Smooth muscle cell (in vitro differentiated cells): ENCODE measurements around the gene FCSK. TPM values are rescaled to one million over a fixed set of nuclear protein-coding genes. Genes with fewer than 3 reads are reported as not detected.
"Not testable (repeated sequence)": the region's sequence is repeated elsewhere in the genome, so short reads cannot be mapped to it uniquely, and the experiment has no call there.

Experiments used
- DNase-seq: peaks from one replicate; lab custom pipeline; 2025; ENCODE audit not compliant: unreplicated experiment; lab: John Stamatoyannopoulos, UW
- H2AFZ ChIP-seq: fragments of 200-600 bp; sonication (generic); 2 replicates; pipeline ENCODE4 v1.6.0; 2016; ENCODE audit warnings: antibody characterized with exemption, low read depth, mild to moderate bottlenecking
- H3F3A ChIP-seq: fragments of 200-600 bp; sonication (generic); 2 replicates; pipeline ENCODE4 v1.6.0; 2017; ENCODE audit warnings: antibody characterized with exemption, low read depth
- H3K27ac ChIP-seq: fragments of 200-600 bp; sonication (generic); 2 replicates; pipeline ENCODE4 v1.5.1; 2016; ENCODE audit warnings: low read depth, mild to moderate bottlenecking
- H3K27me3 ChIP-seq: fragments of 200-600 bp; sonication (generic); 2 replicates; pipeline ENCODE4 v1.6.1; 2016; ENCODE audit warnings: low read depth, mild to moderate bottlenecking
- H3K36me3 ChIP-seq: fragments of 200-600 bp; sonication (generic); 2 replicates; pipeline ENCODE4 v1.5.1; 2016; ENCODE audit warnings: low read depth
- H3K4me1 ChIP-seq: fragments of 200-600 bp; sonication (generic); 2 replicates; pipeline ENCODE4 v1.5.1; 2016; ENCODE audit warnings: low read depth
- H3K4me2 ChIP-seq: fragments of 200-600 bp; sonication (generic); 2 replicates; pipeline ENCODE4 v1.6.0; 2016; ENCODE audit warnings: mild to moderate bottlenecking
- H3K4me3 ChIP-seq: fragments of 200-600 bp; sonication (generic); 2 replicates; pipeline ENCODE4 v1.5.1; 2016; ENCODE audit warnings: mild to moderate bottlenecking
- H3K79me2 ChIP-seq: fragments of 200-600 bp; sonication (generic); 2 replicates; pipeline ENCODE4 v1.6.0; 2016; ENCODE audit warnings: low read depth, mild to moderate bottlenecking
- H3K9ac ChIP-seq: fragments of 200-600 bp; sonication (generic); 2 replicates; pipeline ENCODE4 v1.6.0; 2016; ENCODE audit warnings: low read depth
- H3K9me3 ChIP-seq: fragments of 200-600 bp; sonication (generic); replicated peaks from 2 replicates; pipeline ENCODE4 v1.5.1; 2016; ENCODE audit warnings: low read depth
- H4K20me1 ChIP-seq: fragments of 200-600 bp; sonication (generic); 2 replicates; pipeline ENCODE4 v1.6.0; 2016; ENCODE audit warnings: low read depth
- CTCF ChIP-seq: fragments of 200-600 bp; sonication (generic); IDR thresholded peaks from 2 replicates; pipeline ENCODE4 v1.5.1; 2017; ENCODE audit warnings: borderline replicate concordance, mild to moderate bottlenecking, antibody characterized with exemption; ENCODE audit not compliant: insufficient read depth, poor library complexity, severe bottlenecking
- WGBS: methylation state at CpG from one replicate; pipeline ENCODE4 v1.1.7; 2016; ENCODE audit warnings: low lambda C conversion rate; 5-methylcytosine and 5-hydroxymethylcytosine counted together
- polyA plus RNA-seq: library from polyadenylated mRNA; unstranded; fragments of >200 nt; fragmentation: Nextera tagmentation; extraction: Ambion mirVana; gene quantifications from 2 replicates; pipeline ENCODE4 v1.2.1, GENCODE V29; 2016
- total RNA-seq: library from RNA; depleted of rRNA; stranded (reverse); fragments of >200 nt; gene quantifications from 2 replicates; pipeline ENCODE4 v1.2.3, GENCODE V29; 2014

Gene FCSK
- total and polyA plus RNA-seq, 2 experiments from 2014 or later = 4.8 to 16.5 TPM

GRCh38 chr16:70522216-70523075, 68.1 kb downstream of the FCSK start:
- H3F3A ChIP-seq = no peaks in the 10 kb centered on the region
- no peaks in the 10 kb centered on the region for H3K36me3 ChIP-seq
- H3K9me3 ChIP-seq = no peaks in the 10 kb centered on the region
- H3K27ac ChIP-seq = peak overlapping the region; percentile 91
- 63% methylated on average over 18 of the region's 18 CpGs for WGBS
- TF ChIP-seq CTCF = no peak
- no peak for DNase-seq
- H3K4me3 ChIP-seq = peak overlapping the region; percentile 98
- peak overlapping the region; percentile 92 for H3K4me2 ChIP-seq
- H3K27me3 ChIP-seq = no peaks in the 10 kb centered on the region
- peak overlapping the region; percentile 99 for H2AFZ ChIP-seq
- peak overlapping the region; percentile 92 for H3K9ac ChIP-seq
- peaks cover 28% of the 10 kb centered on the region for H4K20me1 ChIP-seq
- H3K4me1 ChIP-seq = peaks cover 29% of the 10 kb centered on the region
- H3K79me2 ChIP-seq = peaks cover 55% of the 10 kb centered on the region

- DNase-seq = peak; percentile 42
- H3K27me3 ChIP-seq = no peaks in the 10 kb centered on the region
- H2AFZ ChIP-seq = peak within 1 kb of the TSS; percentile 99
- peaks cover 33% of the 10 kb centered on the region for H3K4me1 ChIP-seq
- peak within 1 kb of the TSS; percentile 92 for H3K9ac ChIP-seq
- H4K20me1 ChIP-seq = peaks cover 36% of the 10 kb centered on the region
- no peaks in the 10 kb centered on the region for H3F3A ChIP-seq
- H3K4me3 ChIP-seq = peak within 1 kb of the TSS; percentile 98
- peak within 1 kb of the TSS; percentile 92 for H3K4me2 ChIP-seq
- H3K36me3 ChIP-seq = no peaks in the 10 kb centered on the region
- H3K9me3 ChIP-seq = no peaks in the 10 kb centered on the region
- H3K79me2 ChIP-seq = peaks cover 63% of the 10 kb centered on the region
- 1% methylated on average over 36 of the region's 36 CpGs for WGBS
- H3K27ac ChIP-seq = peak within 1 kb of the TSS; percentile 91
- TF ChIP-seq CTCF = no peak
Measured at GRCh38 chr16:70523076-70523742, 68.8 kb downstream of the FCSK start, which contains the start of gene COG4. TSS of gene COG4 (minus strand) at chr16:70523554. CDS start at chr16:70523543, 11 bp downstream.

- no peaks in the 10 kb centered on the region for H3F3A ChIP-seq
- peaks cover 33% of the 10 kb centered on the region for H3K4me1 ChIP-seq
- DNase-seq = peak; percentile 69
- H3K4me2 ChIP-seq = peak within 1 kb of the TSS; percentile 92
- peak within 1 kb of the TSS; percentile 99 for H2AFZ ChIP-seq
- no peak for TF ChIP-seq CTCF
- H3K27me3 ChIP-seq = no peaks in the 10 kb centered on the region
- peak within 1 kb of the TSS; percentile 91 for H3K27ac ChIP-seq
- peak within 1 kb of the TSS; percentile 92 for H3K9ac ChIP-seq
- WGBS = 2% methylated on average over 32 of the region's 32 CpGs
- H3K79me2 ChIP-seq = peaks cover 68% of the 10 kb centered on the region
- peak within 1 kb of the TSS; percentile 98 for H3K4me3 ChIP-seq
- H3K36me3 ChIP-seq = peaks cover 2% of the 10 kb centered on the region
- no peaks in the 10 kb centered on the region for H3K9me3 ChIP-seq
- peaks cover 42% of the 10 kb centered on the region for H4K20me1 ChIP-seq
Measured at GRCh38 chr16:70523743-70524398, 69.5 kb downstream of the FCSK start, which contains the start of gene SF3B3. TSS of gene SF3B3 (plus strand) at chr16:70523816. CDS start at chr16:70526657, 2,841 bp downstream.

GRCh38 chr16:70524399-70524825, 70.0 kb downstream of the FCSK start:
- H2AFZ ChIP-seq = peak overlapping the region; percentile 99

More at GRCh38 chr16:70524399-70524825, 70.0 kb downstream of the FCSK start:
- Histone ChIP-seq H3K4me1 (peaks cover 33% of the 10 kb centered on the region), H3K79me2 (peaks cover 73% of the 10 kb centered on the region), H3K9ac (peak overlapping the region; percentile 92), H4K20me1 (peaks cover 48% of the 10 kb centered on the region), H3K4me2 (peak overlapping the region; percentile 92), H3K4me3 (peak overlapping the region; percentile 98), H3K27ac (peak overlapping the region; percentile 91)
- H3K27me3 ChIP-seq, H3K36me3 ChIP-seq, DNase-seq, H3K9me3 ChIP-seq, H3F3A ChIP-seq: not testable (repeated sequence)
- WGBS = 1% methylated on average over 24 of the region's 24 CpGs
